ENCODE data around the gene COL9A3.

Gene COL9A3

DNA sequence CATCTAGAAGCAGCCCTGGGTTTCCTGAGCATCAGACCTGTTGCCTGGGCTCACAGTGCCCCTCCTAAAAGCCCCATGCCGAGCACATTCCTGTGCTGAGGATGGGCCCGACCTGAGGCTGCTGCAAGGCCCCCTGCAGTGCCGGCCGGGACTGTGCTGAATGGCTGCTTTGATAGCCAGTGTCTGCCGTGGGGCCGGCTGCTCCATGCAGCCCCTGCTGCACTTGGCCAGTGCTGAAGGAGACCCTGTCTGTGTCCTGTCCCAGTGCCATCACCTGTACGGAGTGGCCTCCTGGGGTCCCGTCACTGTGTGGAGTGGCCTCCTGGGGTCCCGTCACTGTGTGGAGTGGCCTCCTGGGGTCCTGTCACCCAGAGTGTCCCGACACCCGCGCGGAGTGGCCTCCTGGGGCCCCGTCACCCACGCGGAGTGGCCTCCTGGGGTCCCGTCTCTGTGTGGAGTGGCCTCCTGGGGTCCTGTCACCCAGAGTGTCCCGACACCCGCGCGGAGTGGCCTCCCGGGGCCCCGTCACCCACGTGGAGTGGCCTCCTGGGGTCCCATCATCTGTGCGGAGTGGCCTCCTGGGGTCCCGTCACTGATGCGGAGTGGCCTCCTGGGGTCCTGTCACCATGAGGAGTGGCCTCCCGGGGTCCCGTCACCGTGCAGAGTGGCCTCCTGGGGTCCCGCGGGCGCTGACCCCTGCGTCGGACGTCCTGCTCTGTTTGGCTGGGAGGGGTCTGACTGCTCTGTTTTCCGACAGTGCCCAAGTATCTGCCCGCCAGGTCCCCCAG is 7.0 kb downstream of the COL9A3 start:
- no peak for DNase-seq (ENCODE audit: low read depth)

DNA sequence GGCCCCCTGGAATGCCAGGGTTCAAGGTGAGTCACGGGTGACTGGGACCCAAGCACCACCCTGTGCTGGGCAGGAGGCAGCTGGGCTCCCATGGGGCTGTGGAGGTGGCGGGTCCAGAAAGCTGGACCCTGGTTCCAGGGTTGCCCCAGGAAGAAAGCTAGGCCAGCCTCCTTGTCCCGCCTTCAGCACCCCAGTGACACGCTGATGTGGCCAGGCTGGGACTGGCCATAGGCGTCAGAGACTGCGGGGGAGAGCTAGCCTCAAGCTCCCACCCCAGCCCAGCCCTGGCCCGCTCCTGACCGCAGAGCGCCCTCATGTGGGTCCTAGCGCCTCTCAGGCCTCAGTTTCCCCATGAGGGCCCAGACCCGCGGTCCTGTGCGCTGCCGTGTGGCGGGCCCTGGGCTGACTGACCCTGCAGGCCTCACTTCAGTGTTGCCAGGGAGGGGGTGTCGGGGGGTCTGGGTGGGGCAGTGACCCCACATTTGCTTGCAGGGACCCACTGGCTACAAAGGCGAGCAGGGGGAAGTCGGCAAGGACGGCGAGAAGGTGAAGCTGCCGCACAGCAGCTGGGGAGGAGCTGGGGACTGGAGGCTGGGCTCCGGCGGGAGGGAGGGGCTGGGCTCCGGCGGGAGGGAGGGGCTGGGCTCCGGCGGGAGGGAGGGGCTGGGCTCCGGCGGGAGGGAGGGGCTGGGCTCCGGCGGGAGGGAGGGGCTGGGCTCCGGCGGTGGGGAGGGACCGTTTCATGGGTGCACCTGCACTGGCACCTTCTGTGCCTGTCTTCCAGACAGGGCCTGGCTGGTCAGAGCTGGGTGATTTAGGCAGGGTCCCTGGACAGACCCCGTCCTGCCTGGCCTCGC is 7.9 kb downstream of the COL9A3 start:
- peak; percentile 54 for DNase-seq (ENCODE audit: low read depth)

DNA sequence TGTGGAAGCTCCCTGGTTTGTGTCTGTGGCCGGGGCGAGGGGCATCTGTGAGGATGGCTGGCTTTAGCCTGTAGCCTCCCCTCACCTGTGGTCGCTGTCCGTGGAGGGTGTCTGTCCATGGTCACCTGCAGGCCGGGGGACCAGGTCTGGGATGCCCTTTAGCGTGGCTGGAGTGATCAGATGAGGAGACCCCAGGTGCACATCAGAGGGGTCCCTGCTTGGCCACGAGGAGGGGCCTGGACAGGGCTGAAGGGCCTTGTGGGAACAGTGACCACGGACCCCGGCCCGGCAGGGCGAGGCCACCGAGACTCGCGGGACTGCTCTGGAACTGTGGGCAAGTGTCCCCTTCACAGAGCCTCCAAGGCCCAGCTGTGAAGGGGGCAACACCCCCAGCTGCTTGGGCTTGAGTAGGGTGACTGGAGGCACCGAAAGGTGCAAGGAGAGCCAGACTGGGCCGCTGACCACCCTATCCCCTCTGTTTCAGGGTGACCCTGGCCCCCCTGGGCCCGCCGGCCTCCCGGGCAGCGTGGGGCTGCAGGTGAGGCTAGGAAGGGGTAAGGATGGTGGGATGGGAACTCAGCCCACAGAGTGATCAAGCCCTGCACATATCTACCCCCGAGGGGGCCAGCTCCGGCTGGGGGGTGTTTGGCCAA is 8.6 kb downstream of the COL9A3 start:
- no peak for DNase-seq (ENCODE audit: low read depth)

DNA sequence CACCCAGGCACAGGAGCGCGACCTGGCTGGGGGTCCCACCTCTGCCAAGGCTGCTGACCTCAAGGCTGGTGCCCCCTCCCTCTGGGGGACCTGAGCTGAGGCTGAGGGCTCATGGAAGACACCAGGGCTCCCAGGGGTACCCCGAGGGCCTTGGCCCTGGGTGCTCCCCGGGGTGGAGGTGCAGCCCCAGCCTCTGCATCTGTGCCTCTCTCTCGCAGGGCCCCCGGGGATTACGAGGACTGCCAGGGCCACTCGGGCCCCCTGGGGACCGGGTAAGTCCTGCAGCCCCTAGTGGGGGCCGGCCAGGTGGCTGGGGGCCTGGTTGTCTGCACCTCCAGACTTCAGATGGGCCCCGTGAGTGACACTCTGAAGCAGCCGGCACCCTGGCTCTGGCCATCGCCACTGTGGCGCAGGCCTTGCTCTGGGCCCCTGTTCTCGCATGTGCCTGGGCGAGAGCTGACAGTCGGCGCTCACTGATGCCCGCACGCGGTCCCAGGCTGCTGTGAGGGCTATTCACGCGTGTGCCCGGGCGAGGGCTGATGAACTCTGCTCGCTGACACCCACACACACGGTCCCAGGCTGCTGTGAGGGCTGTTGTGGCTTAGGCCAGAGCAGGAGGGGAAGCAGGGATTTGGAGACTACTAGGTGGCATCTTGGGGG is 9.3 kb downstream of the COL9A3 start:
- DNase-seq (ENCODE audit: low read depth), result no peak

DNA sequence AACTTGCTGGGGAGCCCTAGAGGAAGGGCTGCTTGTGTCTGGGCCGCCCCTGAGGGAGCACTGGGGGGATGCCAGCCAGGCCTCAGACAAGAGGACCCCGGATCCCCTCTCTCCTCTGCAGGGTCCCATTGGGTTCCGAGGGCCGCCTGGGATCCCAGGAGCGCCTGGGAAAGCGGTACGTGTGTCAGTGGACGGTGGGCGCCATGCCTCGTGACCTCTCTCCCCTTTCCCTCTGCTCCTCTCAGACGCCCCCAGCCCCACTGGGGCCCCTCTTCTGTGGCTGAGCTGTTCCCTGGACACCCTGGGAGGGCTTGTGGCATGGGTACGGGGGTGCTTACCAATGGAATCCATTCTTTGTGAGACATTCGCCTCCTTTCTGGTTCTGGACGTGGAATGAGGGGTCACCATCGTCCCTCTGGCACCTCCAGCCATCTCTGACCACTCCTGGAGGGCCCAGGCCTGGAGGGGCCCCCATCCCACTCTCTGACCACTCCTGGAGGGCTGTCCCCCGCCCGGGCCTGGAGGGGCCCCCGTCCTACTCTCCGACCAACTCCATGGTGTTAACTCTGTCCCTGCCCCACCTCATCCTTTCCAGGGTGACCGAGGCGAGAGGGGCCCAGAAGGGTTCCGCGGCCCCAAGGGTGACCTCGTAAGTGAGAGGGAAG is 9.9 kb downstream of the COL9A3 start:
- DNase-seq (ENCODE audit: low read depth), result no peak

DNA sequence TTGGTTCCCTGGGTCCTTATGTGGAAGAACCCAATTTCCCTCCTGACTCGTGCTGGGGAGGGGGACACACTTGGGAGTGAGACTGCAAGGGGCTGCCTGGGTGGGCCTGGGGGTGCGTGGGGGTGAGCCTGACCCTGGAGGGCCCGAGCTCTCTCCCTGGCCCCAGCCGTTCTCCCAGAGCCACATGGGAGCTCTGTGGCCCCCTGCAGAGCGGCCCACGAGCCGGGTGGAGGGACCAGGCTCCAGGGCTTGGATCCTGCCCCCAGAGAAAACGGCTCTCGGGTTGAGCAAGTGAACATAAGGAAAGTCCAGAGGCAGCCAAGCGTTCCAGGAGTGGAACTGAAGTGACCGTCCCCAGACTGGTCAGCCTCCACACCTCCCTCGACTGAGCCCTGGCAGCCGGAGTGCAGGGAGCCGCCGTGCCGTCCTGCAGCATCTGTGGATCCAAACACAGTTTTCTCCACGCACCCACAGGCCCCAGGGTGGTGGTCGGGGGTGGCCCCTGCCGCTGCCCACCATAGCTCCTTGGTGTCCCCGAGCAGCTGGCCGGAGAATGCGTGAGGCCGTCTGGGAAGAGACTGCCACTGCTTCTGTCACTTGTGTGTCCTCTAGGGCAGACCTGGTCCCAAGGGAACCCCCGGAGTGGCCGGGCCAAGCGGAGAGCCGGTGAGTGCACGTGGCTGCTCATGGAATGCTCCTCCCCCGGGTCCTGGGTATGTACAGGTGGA is 10.6 kb downstream of the COL9A3 start:
- no peak for DNase-seq (ENCODE audit: low read depth)

DNA sequence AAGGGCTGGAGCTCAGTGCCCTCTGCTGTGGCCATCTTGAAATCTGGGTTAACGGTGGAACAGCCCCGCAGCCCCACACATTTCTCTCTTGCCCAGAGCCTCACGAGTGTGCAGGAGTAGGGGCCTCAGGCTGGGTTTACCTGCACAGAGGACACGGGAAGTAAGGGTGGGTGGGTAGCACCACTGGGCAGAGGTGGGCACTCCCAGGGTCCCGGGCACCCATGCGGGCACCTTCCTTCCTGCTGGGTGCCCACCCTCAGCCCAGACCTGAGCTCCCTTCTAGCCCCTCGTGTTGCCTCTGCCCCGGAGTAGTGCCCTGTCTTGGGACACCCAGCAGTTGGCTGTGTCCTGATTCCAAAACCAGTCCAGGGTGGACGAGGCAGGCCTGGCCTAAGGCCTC is 11.2 kb downstream of the COL9A3 start:
- no peak for DNase-seq (ENCODE audit: low read depth)

DNA sequence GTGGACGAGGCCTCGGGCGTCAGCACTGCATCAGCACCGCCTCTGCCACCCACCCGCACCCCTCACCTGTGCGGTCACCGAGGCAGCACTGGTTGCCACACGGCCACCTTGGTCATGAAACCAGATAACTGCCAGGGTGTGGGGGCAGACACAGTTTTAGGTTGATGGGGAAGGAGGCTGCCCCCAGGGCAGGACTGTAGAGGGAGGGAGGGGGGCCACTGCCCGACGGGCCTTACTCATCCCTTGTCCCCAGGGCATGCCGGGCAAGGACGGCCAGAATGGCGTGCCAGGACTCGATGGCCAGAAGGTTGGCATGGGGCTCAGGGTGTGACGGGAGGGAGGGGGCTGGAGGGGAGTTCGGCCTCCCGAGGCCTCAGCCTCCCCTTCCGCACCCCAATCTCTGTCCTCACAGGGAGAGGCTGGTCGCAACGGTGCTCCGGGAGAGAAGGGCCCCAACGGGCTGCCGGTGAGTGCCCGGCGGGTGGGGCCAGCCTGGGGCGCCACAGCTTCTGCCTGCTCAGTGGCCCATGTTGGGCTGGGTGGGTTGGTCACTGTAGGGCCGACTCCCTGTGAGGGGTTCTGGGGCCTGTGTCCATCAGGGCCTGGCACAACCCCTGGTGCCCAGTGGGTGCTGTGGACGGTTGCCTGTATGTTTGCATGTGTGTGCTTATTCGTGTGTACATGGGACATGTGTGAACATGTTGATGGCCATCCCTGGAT is 11.8 kb downstream of the COL9A3 start:
- DNase-seq (ENCODE audit: low read depth), result no peak

DNA sequence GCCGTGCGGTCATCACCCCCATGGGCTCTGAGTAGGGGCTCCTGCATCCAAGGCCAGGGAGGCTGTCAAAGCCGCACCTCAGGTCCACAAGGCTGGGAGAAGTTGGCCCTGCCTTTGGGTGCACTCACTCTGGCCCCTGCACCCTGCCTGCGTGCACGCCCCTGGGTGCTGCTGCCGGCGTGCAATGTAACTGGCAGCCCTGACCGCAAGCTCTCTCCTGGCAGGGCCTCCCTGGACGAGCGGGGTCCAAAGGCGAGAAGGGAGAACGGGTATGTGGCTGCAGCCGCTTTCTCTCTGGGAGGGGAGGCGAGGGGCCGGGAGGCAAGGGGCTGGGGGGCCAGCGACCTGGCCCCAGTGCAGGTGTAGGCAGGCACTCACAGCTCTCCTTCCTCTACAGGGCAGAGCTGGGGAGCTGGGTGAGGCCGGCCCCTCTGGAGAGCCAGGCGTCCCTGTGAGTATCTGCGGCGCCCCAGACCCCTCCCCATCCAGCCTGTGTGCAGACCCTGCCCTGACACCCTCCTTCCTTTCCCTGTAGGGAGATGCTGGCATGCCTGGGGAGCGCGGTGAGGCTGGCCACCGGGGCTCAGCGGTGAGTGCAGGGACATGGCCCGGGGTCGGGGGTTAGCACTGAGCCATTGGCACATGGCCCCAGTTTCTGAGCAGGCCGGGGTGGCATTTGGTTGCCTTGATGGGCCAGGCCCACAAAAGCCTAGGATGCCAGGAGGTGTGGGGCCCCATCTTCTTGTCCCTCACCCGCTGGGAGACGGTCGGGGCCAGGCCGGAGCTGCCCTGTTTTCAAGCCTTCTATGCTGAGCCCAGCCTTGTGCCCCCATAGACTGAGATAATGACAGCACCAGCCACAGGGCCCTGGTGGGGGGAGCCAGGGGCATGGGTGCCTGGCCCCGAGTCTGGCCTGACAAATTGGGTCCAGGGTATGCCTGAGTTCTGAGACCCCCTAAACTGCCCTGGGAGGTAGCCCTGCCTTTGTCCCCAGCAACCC is 12.7 kb downstream of the COL9A3 start:
- DNase-seq (ENCODE audit: low read depth), result no peak

DNA sequence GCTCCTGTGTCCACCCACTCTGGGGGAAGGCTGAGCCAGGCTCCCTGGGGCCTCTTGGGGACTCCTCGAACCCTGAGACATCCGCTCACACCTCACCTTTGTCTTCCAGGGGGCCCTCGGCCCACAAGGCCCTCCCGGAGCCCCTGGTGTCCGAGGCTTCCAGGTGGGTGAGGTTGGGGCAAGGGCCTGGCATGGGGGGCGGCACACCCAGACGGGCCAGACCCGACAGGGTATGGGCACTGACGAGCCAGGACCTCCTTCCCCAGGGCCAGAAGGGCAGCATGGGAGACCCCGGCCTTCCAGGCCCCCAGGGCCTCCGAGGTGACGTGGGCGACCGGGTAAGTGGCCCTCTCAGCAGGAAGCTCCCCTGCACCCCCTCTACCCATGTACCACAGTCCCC is 13.4 kb downstream of the COL9A3 start:
- no peak for DNase-seq (ENCODE audit: low read depth)

DNA sequence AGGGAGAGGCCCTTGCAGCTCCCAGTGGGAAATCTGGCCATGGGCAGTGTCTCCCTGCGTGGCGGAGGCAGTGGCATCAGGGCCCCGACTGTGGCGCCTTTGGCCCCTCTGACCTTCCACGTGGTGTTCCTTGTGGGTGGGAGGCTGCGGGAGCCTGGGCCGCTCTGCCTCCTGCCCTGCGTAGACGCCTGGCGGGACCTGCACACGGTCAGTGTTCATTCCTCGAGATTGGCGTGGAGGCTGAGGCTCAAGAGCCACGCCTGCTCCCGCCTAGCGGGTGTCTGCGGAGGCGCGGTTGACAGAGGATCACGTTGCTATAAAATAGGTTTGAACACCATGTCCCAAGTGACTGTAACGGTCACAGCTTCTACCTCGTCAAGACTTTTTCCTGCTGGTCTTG is 14.0 kb downstream of the COL9A3 start:
- DNase-seq (ENCODE audit: low read depth), result no peak

DNA sequence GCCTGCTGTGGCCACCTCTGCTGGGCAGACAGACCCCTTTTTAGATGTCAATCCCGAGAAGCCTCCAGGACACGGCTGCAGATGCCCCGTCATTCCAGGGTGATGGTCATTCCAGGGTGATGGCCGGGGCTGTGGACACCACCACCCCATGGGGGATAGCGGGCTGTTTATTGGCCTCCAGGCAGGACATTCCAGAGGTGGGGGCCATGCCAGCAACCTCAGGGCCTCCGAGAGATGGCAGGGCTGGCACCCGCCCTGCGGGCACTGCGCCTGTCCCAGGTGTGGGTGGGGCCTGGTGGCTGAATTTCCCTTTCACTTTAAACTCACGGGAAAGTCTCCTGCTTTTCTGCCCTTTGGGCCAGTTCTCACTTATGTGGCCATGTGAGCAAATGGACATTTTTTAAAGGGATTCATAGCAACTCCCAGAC is 14.5 kb downstream of the COL9A3 start:
- no peak for DNase-seq (ENCODE audit: low read depth)

DNA sequence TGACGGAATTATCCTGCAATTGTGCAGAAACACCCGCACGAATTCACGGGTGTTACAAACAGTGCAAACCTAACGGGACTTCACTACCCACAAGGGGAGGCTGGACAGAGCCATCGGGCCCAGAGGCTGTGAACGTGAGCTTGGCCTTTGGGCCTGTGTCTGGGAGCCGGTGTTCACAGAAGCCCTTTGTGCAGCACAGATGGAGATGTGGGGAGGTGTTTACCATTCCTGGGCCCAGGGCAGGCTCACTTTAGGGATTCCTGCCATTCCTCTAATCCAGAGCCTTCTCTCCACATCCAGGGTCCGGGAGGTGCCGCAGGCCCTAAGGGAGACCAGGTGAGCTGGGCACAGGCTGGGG is 15.0 kb downstream of the COL9A3 start:
- DNase-seq (ENCODE audit: low read depth), result no peak

DNA sequence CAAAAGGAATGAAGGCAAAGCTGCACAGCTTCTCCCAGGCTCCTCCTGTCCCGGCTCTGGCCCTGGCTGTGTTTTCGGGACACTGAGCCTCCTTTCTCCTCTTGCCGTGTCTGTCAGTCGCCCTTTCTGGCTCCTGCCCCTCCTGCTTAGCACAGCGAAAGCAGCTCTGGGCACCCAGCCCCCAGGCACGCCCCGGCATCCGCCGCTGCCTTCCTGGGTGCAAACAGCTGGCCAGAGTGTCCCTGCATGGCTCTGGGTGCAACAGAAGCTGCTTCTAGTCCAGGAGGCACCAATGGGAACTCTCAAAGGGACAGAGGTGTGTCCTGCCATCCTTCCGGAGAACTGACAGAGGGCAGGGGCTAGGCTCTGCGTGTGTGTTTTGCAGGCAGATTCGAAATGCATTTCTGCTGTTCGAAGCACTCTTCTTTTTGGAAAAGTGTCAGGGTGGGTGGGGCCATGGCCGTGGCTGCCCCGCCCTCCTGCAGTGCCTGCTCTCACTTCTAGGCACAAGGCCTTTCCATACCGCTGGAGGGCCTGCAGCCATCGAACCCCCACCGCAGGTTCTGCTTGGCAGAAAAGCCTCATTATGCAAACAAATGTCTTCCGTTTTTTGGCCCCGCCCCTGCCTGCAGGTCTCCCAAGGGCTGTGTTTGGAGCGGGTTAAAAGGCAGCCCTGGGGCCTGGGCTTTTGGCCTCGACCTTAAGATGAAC is 15.5 kb downstream of the COL9A3 start:
- DNase-seq (ENCODE audit: low read depth), result no peak

DNA sequence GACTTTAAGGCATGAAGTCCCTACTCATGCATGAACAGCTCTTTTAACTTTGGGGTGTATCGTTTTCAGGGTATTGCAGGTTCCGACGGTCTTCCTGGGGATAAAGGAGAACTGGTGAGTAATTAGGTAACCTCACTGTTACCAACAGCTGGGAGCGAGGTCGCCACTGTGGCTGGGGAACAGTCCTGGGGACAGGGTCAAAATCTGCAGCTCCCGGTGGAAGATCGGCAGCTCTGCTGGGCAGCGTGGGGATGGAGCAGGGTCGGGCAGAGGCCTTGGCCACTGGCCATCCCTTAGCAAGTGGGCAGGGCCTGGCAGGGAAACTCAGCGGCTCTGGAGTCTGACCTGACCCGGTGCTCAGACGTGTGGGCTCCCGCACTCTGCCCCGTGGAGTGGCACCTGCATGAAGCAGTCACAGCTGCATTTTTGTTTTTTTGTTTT is 16.1 kb downstream of the COL9A3 start:
- DNase-seq (ENCODE audit: low read depth), result no peak

DNA sequence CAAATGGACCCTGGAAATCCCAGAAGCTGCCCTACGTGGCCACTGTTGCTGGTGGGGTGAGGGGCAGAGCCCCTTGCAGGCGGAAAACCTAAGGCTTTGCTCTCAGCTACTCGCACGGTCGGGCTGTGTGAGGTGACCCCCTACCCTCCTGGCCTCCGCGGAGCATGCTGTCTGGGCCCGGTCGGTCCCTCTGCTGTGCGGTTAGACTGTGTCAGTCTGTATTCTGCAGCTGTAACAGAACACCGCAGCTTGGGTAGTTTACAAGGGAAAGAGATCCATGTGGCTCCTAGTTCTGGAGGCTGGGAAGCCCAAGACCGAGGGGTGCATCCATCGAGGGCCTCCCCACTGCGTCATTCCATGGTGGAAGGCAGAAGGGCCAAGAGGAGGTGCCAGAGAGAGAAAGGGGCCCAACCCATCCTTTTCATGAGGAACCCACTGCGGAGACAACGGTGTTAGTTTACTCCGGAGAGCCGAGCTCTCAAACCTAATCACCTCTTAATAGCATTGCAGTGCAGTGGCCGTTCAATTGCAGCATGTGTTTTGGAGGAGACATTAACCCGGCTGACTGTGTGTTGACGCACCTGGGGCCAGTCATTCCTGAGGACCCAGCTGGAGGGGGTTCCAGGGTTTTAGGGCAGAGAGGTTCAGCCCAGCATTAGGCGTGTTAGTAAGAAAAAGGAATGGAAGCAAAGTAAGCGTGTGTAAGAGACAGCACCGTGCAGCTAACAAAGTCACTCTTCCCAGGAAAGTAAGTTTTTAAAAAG is 18.3 kb downstream of the COL9A3 start:
- DNase-seq (ENCODE audit: low read depth), result no peak

DNA sequence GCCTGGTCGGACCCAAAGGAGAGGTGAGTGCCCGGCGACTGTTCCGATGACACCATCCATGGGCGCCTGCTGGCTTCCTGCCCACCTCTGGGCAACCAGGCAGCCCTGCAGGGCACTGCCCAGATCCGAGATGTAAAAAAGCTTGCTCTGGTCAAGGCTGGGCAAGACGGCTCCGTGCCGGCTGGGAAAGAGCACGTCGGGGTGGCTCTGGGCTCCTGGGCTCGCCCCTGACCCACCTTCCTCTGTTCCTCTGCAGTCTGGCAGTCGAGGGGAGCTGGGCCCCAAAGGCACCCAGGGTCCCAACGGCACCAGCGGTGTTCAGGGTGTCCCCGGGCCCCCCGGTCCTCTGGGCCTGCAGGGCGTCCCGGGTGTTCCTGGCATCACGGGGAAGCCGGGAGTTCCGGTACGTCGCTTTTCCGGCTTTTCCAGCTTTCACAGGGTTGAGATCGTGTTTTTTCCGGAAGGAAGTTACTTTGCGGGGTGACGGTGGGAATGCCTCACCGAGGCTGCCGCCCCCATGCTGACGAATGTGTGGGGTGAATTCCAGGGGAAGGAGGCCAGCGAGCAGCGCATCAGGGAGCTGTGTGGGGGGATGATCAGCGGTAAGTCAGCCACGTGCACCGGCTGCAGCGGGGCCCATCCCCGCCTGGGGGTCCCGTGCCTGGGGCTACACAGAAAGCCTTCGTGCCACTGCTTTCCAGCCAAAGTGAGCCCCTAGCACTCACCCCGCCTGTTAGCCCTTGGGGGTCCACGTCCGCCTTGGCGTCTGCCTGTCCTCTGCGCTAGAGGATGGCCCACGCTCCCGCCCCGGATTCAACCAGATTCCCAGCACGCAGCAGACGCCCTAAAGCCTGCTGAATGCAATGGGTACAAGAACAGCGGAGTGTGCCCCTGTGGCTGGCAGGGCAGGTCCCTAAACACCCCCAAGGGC is 19.3 kb downstream of the COL9A3 start:
- no peak for DNase-seq (ENCODE audit: low read depth)

Measured in EH (cell line).